ENCODE measurements around the gene HERC2. TPM values are rescaled to one million over a fixed set of nuclear protein-coding genes. Genes with fewer than 3 reads are reported as not detected.

Gene HERC2
- total and polyA plus RNA-seq, 2 of the 13 experiments (the other 11 are each of a cell fraction or from before 2014, with no cell fraction given), result 17.6 to 24.8 TPM

DNA sequence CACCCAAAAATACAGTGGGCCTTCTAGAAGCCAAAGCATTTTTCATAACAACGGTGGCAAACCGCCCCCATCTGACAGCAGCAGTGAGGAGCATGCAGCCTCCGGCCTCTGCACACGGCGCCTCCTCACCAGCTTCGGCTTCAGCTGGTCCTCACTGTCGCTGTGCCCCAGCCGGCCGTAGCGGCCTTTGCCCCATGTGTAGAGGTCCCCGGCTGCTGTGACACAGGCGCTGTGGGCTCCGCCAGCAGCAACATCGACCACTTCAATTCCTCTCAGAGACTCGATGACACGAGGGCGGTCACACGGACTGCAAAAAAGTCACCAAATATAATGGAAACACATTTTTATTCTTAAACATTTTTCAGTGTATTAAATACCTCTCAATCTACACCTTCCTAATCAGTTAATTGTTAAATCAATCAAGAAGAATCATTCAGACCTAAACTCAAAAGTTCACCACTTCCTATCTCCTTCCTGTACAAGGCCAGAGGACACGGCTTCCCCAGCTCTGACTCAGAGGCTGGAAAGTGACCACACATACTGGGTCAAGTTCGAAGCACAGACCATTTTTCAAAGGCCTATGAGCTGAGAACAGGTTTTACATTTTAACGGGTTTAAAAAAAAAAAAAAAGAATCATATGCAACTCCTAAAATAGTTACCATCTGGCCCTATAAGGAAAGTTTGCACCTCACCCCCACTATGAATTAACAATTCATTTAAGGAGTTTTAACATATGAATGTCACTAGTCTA, 189.3 kb downstream of the HERC2 start:
- POLR2A ChIA-PET, result no interaction called here
- intact Hi-C loops (cut with micrococcal nuclease; ENCODE audit: unreplicated experiment) (no loop called here), in situ Hi-C loops (cut with HindIII; ENCODE audit: extremely low pct_ligation_motif_present, low pct_unique_long_range_greater_than_20kb) (no loop called here)
- no peaks in the 10 kb centered on the region; the same call in 1 of the 2 replicates for H4K20me1 ChIP-seq (ENCODE audit: insufficient read depth, low read length)
- no peak overlapping the region for H3K4me3 ChIP-seq (replicated peaks in 1 of 3; ENCODE audit: insufficient read depth in 1 of 3, low read depth in 2 of 3, low read length in 3 of 3)
- TF ChIP-seq ZFP36L2 (CRISPR knock-in tag; IDR thresholded peaks at IDR 0.05), result no peak
- no peak overlapping the region for H3K4me2 ChIP-seq (ENCODE audit: low read depth, low read length)
- DNase-seq (ENCODE audit: low spot score), result no peak
- H3K79me2 ChIP-seq (ENCODE audit: insufficient read depth, low read length), result no peaks in the 10 kb centered on the region
- H3K27me3 ChIP-seq (ENCODE audit: control insufficient read depth in 1 of 2, insufficient read depth in 2 of 2, low read length in 2 of 2), result no peaks in the 10 kb centered on the region
- 92% methylated on average over 18 of the region's 21 CpGs for WGBS (ENCODE audit: low lambda C conversion rate)
- no peak overlapping the region for H2AFZ ChIP-seq (ENCODE audit: low read length)
- CTCF ChIA-PET (ENCODE audit: low intra/inter-chr PET ratio, low total read pairs), result no interaction called here
- no peak for ATAC-seq
- no peak overlapping the region for H3K9ac ChIP-seq (ENCODE audit: insufficient read depth, low read depth, low read length)
- no peaks in the 10 kb centered on the region for H3K9me3 ChIP-seq (ENCODE audit: low read length)
- no peak overlapping the region for H3K27ac ChIP-seq (ENCODE audit: extremely low read length, insufficient read depth, low read length)
- no TSS peak for BruUV-seq (replicated peaks)
- peaks cover 16 to 47% of the 10 kb centered on the region in 2 experiments; a peak in 4 of 5 replicates for H3K36me3 ChIP-seq (replicated peaks in 1 of 2; ENCODE audit: control insufficient read depth in 1 of 2, insufficient read depth in 2 of 2, low read length in 2 of 2)
- no peak for FAIRE-seq
- no peaks in the 10 kb centered on the region for H3K4me1 ChIP-seq (ENCODE audit: insufficient read depth, low read length)

DNA sequence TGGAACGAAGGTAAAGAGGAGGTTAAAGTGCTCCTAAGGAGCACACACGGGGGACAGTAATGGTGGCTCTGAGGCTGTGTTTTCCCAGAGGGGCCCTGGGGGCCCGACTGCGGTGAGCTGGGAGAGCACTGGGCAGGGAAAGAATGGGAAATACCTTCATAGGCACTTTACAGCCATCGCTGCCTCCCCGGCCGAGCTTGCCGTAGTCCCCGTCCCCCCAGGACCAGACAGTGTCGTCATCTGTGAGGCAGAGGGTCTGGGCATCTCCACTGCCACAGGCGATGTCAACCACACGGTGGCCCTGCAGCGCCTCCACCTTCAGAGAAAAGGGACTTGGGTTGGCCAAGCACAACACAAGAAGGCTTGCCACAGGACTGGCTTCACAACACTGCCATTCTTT, 190.0 kb downstream of the HERC2 start:
- H3K36me3 ChIP-seq (replicated peaks in 1 of 2; ENCODE audit: control insufficient read depth in 1 of 2, insufficient read depth in 2 of 2, low read length in 2 of 2), result peaks cover 14 to 51% of the 10 kb centered on the region in 2 experiments; a peak in 4 of 5 replicates
- ChIA-PET CTCF (ENCODE audit: low intra/inter-chr PET ratio, low total read pairs) (no interaction called here), POLR2A (no interaction called here)
- TF ChIP-seq TOE1 (CRISPR knock-in tag; IDR thresholded peaks at IDR 0.05) (no peak), FOSL1 (CRISPR knock-in tag; IDR thresholded peaks at IDR 0.05; ENCODE audit: borderline replicate concordance) (no peak), ZNF841 (CRISPR knock-in tag; IDR thresholded peaks at IDR 0.05; ENCODE audit: borderline replicate concordance) (no peak)
- WGBS (ENCODE audit: low lambda C conversion rate), result 83% methylated on average over 8 of the region's 13 CpGs
- no peak overlapping the region for H3K9ac ChIP-seq (ENCODE audit: insufficient read depth, low read depth, low read length)
- no peaks in the 10 kb centered on the region for H3K27me3 ChIP-seq (ENCODE audit: control insufficient read depth in 1 of 2, insufficient read depth in 2 of 2, low read length in 2 of 2)
- ATAC-seq, result no peak
- FAIRE-seq, result no peak
- no peak overlapping the region for H3K4me3 ChIP-seq (replicated peaks in 1 of 3; ENCODE audit: insufficient read depth in 1 of 3, low read depth in 2 of 3, low read length in 3 of 3)
- intact Hi-C loops (cut with micrococcal nuclease; ENCODE audit: unreplicated experiment), result no loop called here
- H3K4me2 ChIP-seq (ENCODE audit: low read depth, low read length), result no peak overlapping the region
- H3K27ac ChIP-seq (ENCODE audit: extremely low read length, insufficient read depth, low read length), result no peak overlapping the region
- BruUV-seq (replicated peaks), result no TSS peak
- no peaks in the 10 kb centered on the region; the same call in 1 of the 2 replicates for H4K20me1 ChIP-seq (ENCODE audit: insufficient read depth, low read length)
- no peaks in the 10 kb centered on the region for H3K79me2 ChIP-seq (ENCODE audit: insufficient read depth, low read length)
- no peaks in the 10 kb centered on the region for H3K9me3 ChIP-seq (ENCODE audit: low read length)
- H2AFZ ChIP-seq (ENCODE audit: low read length), result no peak overlapping the region
- no peak for DNase-seq (ENCODE audit: low spot score)
- no peaks in the 10 kb centered on the region for H3K4me1 ChIP-seq (ENCODE audit: insufficient read depth, low read length)
- in situ Hi-C loops (cut with HindIII; ENCODE audit: extremely low pct_ligation_motif_present, low pct_unique_long_range_greater_than_20kb), result no loop called here

Data from HepG2 (cell line).